CD14-positive monocyte (primary cell): Measurements from ENCODE around the gene SEC24D. TPM values are rescaled to one million over a fixed set of nuclear protein-coding genes. Genes with fewer than 3 reads are reported as not detected.

Source experiments
- DNase-seq, 3 donors: peaks; one replicate each; pipeline ENCODE4 v3.0.0-alpha.2; 2011 to 2022
- H2AFZ ChIP-seq: 2 replicates; pipeline ENCODE4 v1.6.0; 2012; ENCODE audit warnings: mild to moderate bottlenecking, low read depth, low read length, inconsistent platforms; ENCODE audit not compliant: insufficient read depth, poor library complexity, severe bottlenecking
- H3K27ac ChIP-seq, 2 donors: 1 replicate in 1 of 2; 2 replicates in 1 of 2; pipeline ENCODE4 v1.5.1; 2012 to 2013; ENCODE audit warnings: low read length in 2 of 2, control low read depth in 1 of 2, inconsistent platforms in 1 of 2, low read depth in 1 of 2, mild to moderate bottlenecking in 1 of 2
- H3K27me3 ChIP-seq, 2 donors: one replicate each; pipeline versions ENCODE4 v1.6.0 to v1.6.1; 2011 to 2013; ENCODE audit warnings: low read length in 2 of 2; ENCODE audit not compliant: control insufficient read depth in 2 of 2, insufficient read depth in 2 of 2
- H3K36me3 ChIP-seq, 2 donors: replicated peaks in 1 of 2; 1 replicate in 1 of 2; 2 replicates in 1 of 2; pipeline versions ENCODE4 v1.5.1 to v1.6.1; 2012 to 2013; ENCODE audit warnings: low read length in 2 of 2, control low read depth in 1 of 2, inconsistent platforms in 1 of 2, mild to moderate bottlenecking in 1 of 2; ENCODE audit not compliant: insufficient read depth in 2 of 2, control insufficient read depth in 1 of 2
- H3K4me1 ChIP-seq, 2 donors: 1 replicate in 1 of 2; 2 replicates in 1 of 2; pipeline versions ENCODE4 v1.5.1 to v1.6.1; 2012 to 2013; ENCODE audit warnings: low read length in 2 of 2, control low read depth in 1 of 2, inconsistent platforms in 1 of 2, mild to moderate bottlenecking in 1 of 2, moderate library complexity in 1 of 2; ENCODE audit not compliant: insufficient read depth in 2 of 2, control insufficient read depth in 1 of 2
- H3K4me2 ChIP-seq: replicated peaks from 2 replicates; pipeline ENCODE3; 2012; ENCODE audit warnings: low read length, moderate library complexity, mild to moderate bottlenecking; ENCODE audit not compliant: poor library complexity, severe bottlenecking; ENCODE audit errors: extremely low read depth
- H3K4me3 ChIP-seq, 3 experiments: fragments of 200-600 bp in 1 of 3; sonication (generic) in 1 of 3; replicated peaks in 1 of 3; 1 replicate in 2 of 3; 2 replicates in 1 of 3; pipeline ENCODE4 v1.5.1; 2011 to 2013; ENCODE audit warnings: low read length in 3 of 3, mild to moderate bottlenecking in 3 of 3, control low read depth in 2 of 3, low read depth in 2 of 3, inconsistent platforms in 1 of 3, moderate library complexity in 1 of 3
- H3K79me2 ChIP-seq: 2 replicates; pipeline ENCODE4 v1.6.0; 2012; ENCODE audit warnings: mild to moderate bottlenecking, control low read depth, inconsistent platforms, low read length, moderate library complexity; ENCODE audit not compliant: insufficient read depth
- H3K9ac ChIP-seq: 2 replicates; pipeline ENCODE4 v1.6.0; 2017; ENCODE audit warnings: low read length, mild to moderate bottlenecking; ENCODE audit not compliant: insufficient read depth, poor library complexity, severe bottlenecking
- H3K9me3 ChIP-seq, 2 donors: replicated peaks in 1 of 2; 1 replicate in 1 of 2; 2 replicates in 1 of 2; pipeline versions ENCODE4 v1.5.1 to v1.6.1; 2012 to 2013; ENCODE audit warnings: low read length in 2 of 2, control low read depth in 1 of 2; ENCODE audit not compliant: control insufficient read depth in 1 of 2, insufficient read depth in 1 of 2
- H4K20me1 ChIP-seq: 2 replicates; pipeline ENCODE4 v1.6.0; 2012; ENCODE audit warnings: mild to moderate bottlenecking, low read length, control low read depth, moderate library complexity; ENCODE audit not compliant: insufficient read depth
- H3K27ac Mint-ChIP-seq, 7 donors: one replicate each; pipeline ENCODE4 v1.8.0; 2020; ENCODE audit warnings: mild to moderate bottlenecking in 7 of 7, mixed read lengths in 7 of 7, moderate library complexity in 6 of 7, inconsistent platforms in 2 of 7
- H3K27me3 Mint-ChIP-seq, 3 donors: one replicate each; pipeline ENCODE4 v1.8.0; 2021 to 2022; ENCODE audit warnings: low read depth in 3 of 3, mild to moderate bottlenecking in 3 of 3, mixed read lengths in 3 of 3, moderate library complexity in 3 of 3, inconsistent platforms in 1 of 3
- H3K36me3 Mint-ChIP-seq, 2 donors: one replicate each; pipeline ENCODE4 v1.8.0; 2020; ENCODE audit warnings: mixed read lengths in 2 of 2, inconsistent platforms in 1 of 2, mild to moderate bottlenecking in 1 of 2
- H3K4me1 Mint-ChIP-seq: one replicate; pipeline ENCODE4 v1.8.0; 2020; ENCODE audit warnings: mild to moderate bottlenecking, mixed read lengths
- H3K4me3 Mint-ChIP-seq, 2 donors: one replicate each; pipeline ENCODE4 v1.8.0; 2020; ENCODE audit warnings: mild to moderate bottlenecking in 2 of 2, mixed read lengths in 2 of 2, moderate library complexity in 1 of 2
- H3K9me3 Mint-ChIP-seq, 7 donors: one replicate each; pipeline ENCODE4 v1.8.0; 2020 to 2022; ENCODE audit warnings: mixed read lengths in 7 of 7, mild to moderate bottlenecking in 6 of 7, moderate library complexity in 6 of 7, inconsistent platforms in 2 of 7
- WGBS: methylation state at CpG from one replicate; pipeline ENCODE4 v1.1.5; 2013; ENCODE audit warnings: missing lambda C conversion rate; ENCODE audit not compliant: insufficient coverage; 5-methylcytosine and 5-hydroxymethylcytosine counted together
- intact Hi-C, 2 donors: fragments of 100-400 bp; cut with micrococcal nuclease; formaldehyde crosslinking; loops; one replicate each; pipeline versions ENCODE4 v1.15.0 to v1.15.1; 2023
- polyA plus RNA-seq, 3 donors: library from polyadenylated mRNA; depleted of rRNA in 1 of 3; unstranded in 2 of 3; stranded (reverse) in 1 of 3; fragments of 300-500 nt in 2 of 3; fragments of >200 nt in 1 of 3; fragmentation: Illumina TruSeq in 2 of 3; gene quantifications; 1 replicate in 2 of 3; 2 replicates in 1 of 3; pipeline ENCODE4 v1.2.3, GENCODE V29; 2012 to 2021
- TF ChIP-seq, protein P1 (sequence below): fragments of 200-600 bp; IDR thresholded peaks from one replicate; pipeline ENCODE4 v1.8.0; 2022; ENCODE audit warnings: antibody characterized with exemption, mild to moderate bottlenecking

The SEC24D gene
- polyA plus RNA-seq, 3 donors: 16.8 to 31.3 (median 22.6) TPM

DNA sequence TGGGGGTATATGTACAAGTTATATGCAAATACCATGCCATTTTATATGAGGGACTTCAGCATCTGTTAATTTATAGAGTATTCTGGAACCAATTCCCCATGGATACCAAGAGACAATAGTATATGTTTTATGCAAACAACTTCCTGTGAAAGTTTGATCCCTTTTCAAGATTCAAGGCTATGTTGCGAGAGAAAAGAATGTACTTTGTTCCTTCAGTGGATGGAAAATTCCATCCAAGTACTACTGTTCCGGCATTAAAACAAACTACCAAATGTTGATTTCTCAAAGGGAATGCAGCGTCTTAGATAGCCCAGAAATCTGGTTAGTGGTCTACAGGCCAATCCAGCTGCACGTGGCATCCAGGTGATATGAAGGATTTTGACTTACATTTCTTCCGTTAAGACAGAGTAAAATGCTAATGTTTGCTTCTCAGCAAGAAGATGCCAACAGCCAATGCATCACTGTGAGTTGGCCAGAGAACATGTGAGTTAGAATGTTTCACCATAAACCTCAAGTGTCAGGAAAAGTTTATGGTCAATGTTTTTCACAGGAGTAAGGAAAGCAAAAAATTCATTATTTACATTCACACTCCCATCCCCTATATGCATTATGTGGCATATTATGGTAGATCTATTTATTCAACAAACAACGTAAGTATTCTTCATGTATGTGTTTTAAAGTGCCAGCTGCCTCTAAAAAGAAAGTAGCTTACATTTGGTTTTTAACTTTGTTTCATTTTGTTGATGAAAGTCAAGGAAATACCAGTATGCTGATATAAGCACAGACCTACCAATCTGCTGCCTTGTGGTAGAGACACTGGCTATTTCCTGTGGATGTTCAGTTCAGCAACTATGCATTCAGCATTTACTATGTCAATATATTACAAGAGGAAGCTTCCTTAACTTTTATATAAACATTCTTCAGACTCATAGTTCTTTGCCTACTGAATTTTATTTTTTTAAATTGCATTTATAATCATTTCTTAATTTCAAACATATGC is 106.3 kb downstream of the SEC24D start:
- H3K9me3 Mint-ChIP-seq: no peaks in the 10 kb centered on the region
- intact Hi-C loops: no loop called here
- Histone ChIP-seq H3K9me3 (no peaks in the 10 kb centered on the region), H3K4me1 (no peaks in the 10 kb centered on the region), H4K20me1 (no peaks in the 10 kb centered on the region), H3K36me3 (peaks cover 88 to 100% of the 10 kb centered on the region in 2 donors), H3K9ac (no peak overlapping the region), H2AFZ (no peak overlapping the region), H3K27ac (no peak overlapping the region), H3K4me3 (no peak overlapping the region), H3K27me3 (no peaks in the 10 kb centered on the region), H3K4me2 (no peak overlapping the region), H3K79me2 (no peaks in the 10 kb centered on the region)
- H3K36me3 Mint-ChIP-seq: peaks cover 78 to 95% of the 10 kb centered on the region in 2 donors
- peak overlapping the region in 1 of 7 donors; percentile 27 for H3K27ac Mint-ChIP-seq
- WGBS: 100% methylated on average over 2 of the region's 6 CpGs
- no peaks in the 10 kb centered on the region for H3K4me1 Mint-ChIP-seq
- no peak for DNase-seq
- H3K27me3 Mint-ChIP-seq: no peaks in the 10 kb centered on the region
- TF ChIP-seq, protein P1, sequence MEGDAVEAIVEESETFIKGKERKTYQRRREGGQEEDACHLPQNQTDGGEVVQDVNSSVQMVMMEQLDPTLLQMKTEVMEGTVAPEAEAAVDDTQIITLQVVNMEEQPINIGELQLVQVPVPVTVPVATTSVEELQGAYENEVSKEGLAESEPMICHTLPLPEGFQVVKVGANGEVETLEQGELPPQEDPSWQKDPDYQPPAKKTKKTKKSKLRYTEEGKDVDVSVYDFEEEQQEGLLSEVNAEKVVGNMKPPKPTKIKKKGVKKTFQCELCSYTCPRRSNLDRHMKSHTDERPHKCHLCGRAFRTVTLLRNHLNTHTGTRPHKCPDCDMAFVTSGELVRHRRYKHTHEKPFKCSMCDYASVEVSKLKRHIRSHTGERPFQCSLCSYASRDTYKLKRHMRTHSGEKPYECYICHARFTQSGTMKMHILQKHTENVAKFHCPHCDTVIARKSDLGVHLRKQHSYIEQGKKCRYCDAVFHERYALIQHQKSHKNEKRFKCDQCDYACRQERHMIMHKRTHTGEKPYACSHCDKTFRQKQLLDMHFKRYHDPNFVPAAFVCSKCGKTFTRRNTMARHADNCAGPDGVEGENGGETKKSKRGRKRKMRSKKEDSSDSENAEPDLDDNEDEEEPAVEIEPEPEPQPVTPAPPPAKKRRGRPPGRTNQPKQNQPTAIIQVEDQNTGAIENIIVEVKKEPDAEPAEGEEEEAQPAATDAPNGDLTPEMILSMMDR: no peak
- no peak overlapping the region for H3K4me3 Mint-ChIP-seq

DNA sequence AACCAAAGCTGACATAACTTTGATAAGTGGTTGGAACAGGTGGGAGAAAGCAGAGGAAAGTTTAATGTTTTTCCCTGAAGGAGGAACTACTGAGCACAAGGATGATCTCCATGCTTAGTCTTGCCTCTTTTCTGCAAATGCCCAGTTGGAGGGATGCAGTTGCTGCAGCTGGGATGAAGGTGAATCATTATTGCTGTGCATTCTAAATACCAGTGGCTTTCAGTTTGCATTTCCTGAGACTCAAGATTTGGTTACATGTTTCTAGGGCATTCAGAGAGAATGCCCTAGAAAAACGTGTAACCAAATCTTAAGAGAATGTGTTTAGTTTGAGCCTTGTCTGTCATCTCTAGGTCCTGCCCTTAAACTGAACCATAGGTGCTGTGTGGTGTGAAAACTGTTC is 108.6 kb downstream of the SEC24D start:
- no peak overlapping the region for H3K27ac ChIP-seq
- TF ChIP-seq, protein P1: no peak
- no peaks in the 10 kb centered on the region for H3K27me3 ChIP-seq
- Mint-ChIP-seq H3K36me3 (peaks cover 74 to 88% of the 10 kb centered on the region in 2 donors), H3K27ac (no peak overlapping the region), H3K4me1 (no peaks in the 10 kb centered on the region), H3K4me3 (no peak overlapping the region), H3K27me3 (no peaks in the 10 kb centered on the region), H3K9me3 (no peaks in the 10 kb centered on the region)
- H3K9ac ChIP-seq: no peak overlapping the region
- H3K9me3 ChIP-seq: no peaks in the 10 kb centered on the region
- no peaks in the 10 kb centered on the region for H4K20me1 ChIP-seq
- no CpG with 5 or more reads among the region's 1 CpG for WGBS
- intact Hi-C loops: no loop called here
- no peak overlapping the region for H3K4me2 ChIP-seq
- no peak overlapping the region for H3K4me3 ChIP-seq
- H2AFZ ChIP-seq: no peak overlapping the region
- no peak for DNase-seq
- H3K4me1 ChIP-seq: no peaks in the 10 kb centered on the region
- H3K36me3 ChIP-seq: peaks cover 81 to 98% of the 10 kb centered on the region in 2 donors
- no peaks in the 10 kb centered on the region for H3K79me2 ChIP-seq
